OCI-LY1 (cell line): ENCODE data around the gene IL20RA.

Experiments
- CTCF ChIP-seq: fragments of 200-600 bp; sonication (generic), shearing (Covaris generic); IDR thresholded peaks from 2 replicates; pipeline ENCODE4 v1.5.1; 2017; ENCODE audit warnings: mild to moderate bottlenecking, antibody characterized with exemption, low read length, moderate library complexity, mixed read lengths
- EZH2 ChIP-seq: fragments of 200-600 bp; sonication (generic), shearing (Covaris generic); IDR thresholded peaks from 2 replicates; pipeline ENCODE4 v1.8.0; 2017; ENCODE audit warnings: borderline replicate concordance, mixed run types, mild to moderate bottlenecking, antibody characterized with exemption, low read length, moderate library complexity, mixed read lengths

DNA sequence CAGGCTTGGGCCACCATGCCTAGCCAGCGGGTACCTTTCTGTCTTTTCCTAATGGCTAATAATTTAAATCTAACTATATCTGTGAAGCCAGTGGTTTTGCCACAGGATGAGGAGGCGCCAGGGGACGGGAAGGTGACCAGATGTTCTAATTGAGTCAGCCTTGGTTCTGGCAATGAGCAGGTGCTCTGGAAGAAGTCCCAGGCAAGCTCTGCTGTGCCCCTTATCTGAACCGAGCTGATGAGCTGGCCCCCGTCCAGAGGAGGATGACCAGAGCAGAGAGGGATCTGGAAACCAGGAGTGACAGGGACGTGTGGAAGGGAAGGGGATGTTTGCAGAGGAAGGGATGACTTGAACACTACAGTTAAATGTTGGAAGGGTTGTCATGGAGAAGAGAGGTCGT is 75.9 kb downstream of the IL20RA start:
- TF ChIP-seq CTCF (no peak), EZH2 (no peak)
